Loucy (cell line): Measurements from ENCODE around the gene BTF3L4.
"Not testable (repeated sequence)": the region's sequence is repeated elsewhere in the genome, so short reads cannot be mapped to it uniquely, and the experiment has no call there.

Source experiments
- H2AFZ ChIP-seq: fragments of 200-600 bp; sonication (generic); 2 replicates; pipeline ENCODE4 v1.6.0; 2016; ENCODE audit warnings: antibody characterized with exemption, mild to moderate bottlenecking, low read length, moderate library complexity
- H3F3A ChIP-seq: fragments of 200-600 bp; 2 replicates; pipeline ENCODE4 v1.6.0; 2016; ENCODE audit warnings: antibody characterized with exemption, low read depth, mild to moderate bottlenecking
- H3K27me3 ChIP-seq: fragments of 200-600 bp; sonication (generic); 2 replicates; pipeline ENCODE4 v1.6.1; 2014; ENCODE audit warnings: low read length, mild to moderate bottlenecking; ENCODE audit not compliant: insufficient read depth, poor library complexity, severe bottlenecking
- H3K36me3 ChIP-seq: fragments of 200-600 bp; sonication (generic); 2 replicates; pipeline ENCODE4 v1.6.1; 2016; ENCODE audit warnings: low read length; ENCODE audit not compliant: insufficient read depth
- H3K4me1 ChIP-seq: fragments of 200-600 bp; sonication (generic); 2 replicates; pipeline ENCODE4 v1.5.1; 2014; ENCODE audit warnings: low read length, mild to moderate bottlenecking; ENCODE audit not compliant: insufficient read depth, poor library complexity, severe bottlenecking
- H3K4me2 ChIP-seq: fragments of 200-600 bp; sonication (generic); 2 replicates; pipeline ENCODE4 v1.6.0; 2014; ENCODE audit warnings: antibody characterized with exemption, low read length, low read depth, mild to moderate bottlenecking; ENCODE audit not compliant: poor library complexity, severe bottlenecking
- H3K4me3 ChIP-seq: fragments of 200-600 bp; sonication (generic); 2 replicates; pipeline ENCODE4 v1.5.1; 2014; ENCODE audit warnings: low read length, mild to moderate bottlenecking, mixed read lengths; ENCODE audit not compliant: poor library complexity, severe bottlenecking
- H3K79me2 ChIP-seq: fragments of 200-600 bp; sonication (generic); 2 replicates; pipeline ENCODE4 v1.6.1; 2014; ENCODE audit warnings: low read length; ENCODE audit not compliant: insufficient read depth
- H3K9ac ChIP-seq: fragments of 200-600 bp; sonication (generic); 2 replicates; pipeline ENCODE4 v1.6.0; 2014; ENCODE audit warnings: mild to moderate bottlenecking, low read depth, low read length, moderate library complexity; ENCODE audit not compliant: poor library complexity, severe bottlenecking
- H3K9me2 ChIP-seq: fragments of 200-600 bp; sonication (generic); replicated peaks from 2 replicates; pipeline ENCODE4 v1.6.1; 2016; ENCODE audit warnings: low read depth, low read length, mixed read lengths
- H3K9me3 ChIP-seq: fragments of 200-600 bp; sonication (generic); 2 replicates; pipeline ENCODE4 v1.6.1; 2014; ENCODE audit warnings: mild to moderate bottlenecking, antibody characterized with exemption, low read length, low read depth; ENCODE audit not compliant: insufficient read depth
- H4K20me1 ChIP-seq: fragments of 200-600 bp; sonication (generic); 2 replicates; pipeline ENCODE4 v1.6.0; 2014; ENCODE audit warnings: antibody characterized with exemption, low read length, mild to moderate bottlenecking; ENCODE audit not compliant: insufficient read depth, poor library complexity, severe bottlenecking
- CTCF ChIP-seq: fragments of 200-600 bp; sonication (generic); conservative IDR thresholded peaks from 2 replicates; pipeline ENCODE4 v1.5.1; 2014; ENCODE audit warnings: mild to moderate bottlenecking, antibody characterized with exemption, low read length
- EZH2phosphoT487 ChIP-seq: fragments of 200-600 bp; IDR thresholded peaks from 2 replicates; pipeline ENCODE4 v1.6.1; 2018; ENCODE audit warnings: antibody characterized with exemption, mild to moderate bottlenecking, moderate library complexity, borderline replicate concordance

Gene BTF3L4

GRCh38 chr1:52041551-52042185 lies 14.4 kb upstream of the BTF3L4 start:
- Histone ChIP-seq H2AFZ (no peak overlapping the region), H3K79me2 (peaks cover 29% of the 10 kb centered on the region; the same call in 1 of the 2 replicates)

GRCh38 chr1:52045236-52045635 lies 10.9 kb upstream of the BTF3L4 start:
- H3K36me3 ChIP-seq = peaks cover 12% of the 10 kb centered on the region
- no peaks in the 10 kb centered on the region for H3K9me2 ChIP-seq
- no peak overlapping the region for H3K4me3 ChIP-seq
- no peak overlapping the region for H3K9ac ChIP-seq
- H3K4me1 ChIP-seq = no peaks in the 10 kb centered on the region
- H4K20me1 ChIP-seq = no peaks in the 10 kb centered on the region
- peaks cover 43% of the 10 kb centered on the region; the same call in 1 of the 2 replicates for H3K79me2 ChIP-seq
- H3K27me3 ChIP-seq = no peaks in the 10 kb centered on the region
- H3K9me3 ChIP-seq = no peaks in the 10 kb centered on the region
- H2AFZ ChIP-seq = no peak overlapping the region
- TF ChIP-seq EZH2phosphoT487 (no peak), CTCF (no peak)
- H3K4me2 ChIP-seq = no peak overlapping the region
- H3F3A ChIP-seq = no peaks in the 10 kb centered on the region

More at GRCh38 chr1:52041551-52042185, 14.4 kb upstream of the BTF3L4 start:
- Histone ChIP-seq H3K27me3 (no peaks in the 10 kb centered on the region), H3K4me3 (no peak overlapping the region), H3K9me3 (no peaks in the 10 kb centered on the region), H3K9ac (no peak overlapping the region), H3F3A (no peaks in the 10 kb centered on the region), H3K4me2 (no peak overlapping the region), H3K36me3 (peaks cover 29% of the 10 kb centered on the region), H3K4me1 (no peaks in the 10 kb centered on the region), H3K9me2 (no peaks in the 10 kb centered on the region), H4K20me1 (no peaks in the 10 kb centered on the region)
- TF ChIP-seq CTCF = no peak
- no peak for TF ChIP-seq EZH2phosphoT487

GRCh38 chr1:52045666-52046195 lies 10.4 kb upstream of the BTF3L4 start:
- H3K9me3 ChIP-seq, H3K4me1 ChIP-seq, H3K9ac ChIP-seq, H3K4me3 ChIP-seq, H3K36me3 ChIP-seq, H4K20me1 ChIP-seq, H3K4me2 ChIP-seq, H3F3A ChIP-seq, H3K9me2 ChIP-seq, H3K27me3 ChIP-seq, H2AFZ ChIP-seq: not testable (repeated sequence)
- H3K79me2 ChIP-seq = peaks cover 47% of the 10 kb centered on the region; the same call in 1 of the 2 replicates

- H3K9ac ChIP-seq, H3K4me3 ChIP-seq, H3K36me3 ChIP-seq, H3K4me2 ChIP-seq, H3K9me2 ChIP-seq, H3K9me3 ChIP-seq, H3K27me3 ChIP-seq, H2AFZ ChIP-seq, H3F3A ChIP-seq: not testable (repeated sequence)
- peaks cover 14% of the 10 kb centered on the region for H4K20me1 ChIP-seq
- H3K4me1 ChIP-seq = peaks cover 15% of the 10 kb centered on the region
- H3K79me2 ChIP-seq = peaks cover 69% of the 10 kb centered on the region
Observed at GRCh38 chr1:52049337-52049736, 6.8 kb upstream of the BTF3L4 start.
